RWPE1 (cell line): Measurements from ENCODE around the gene GPR61.

Experiments
- CTCF ChIA-PET: fragments of 350-600 bp; sonication (Branson Sonifier 250); formaldehyde crosslinking; extraction: SDS; loops from one replicate; lab custom pipeline; 2021; lab: Yijun Ruan, JAX
- POLR2A ChIA-PET: fragments of 400-600 bp; formaldehyde crosslinking; extraction: SDS; loops from one replicate; lab custom pipeline; 2020; ENCODE audit warnings: antibody characterized with exemption; ENCODE audit not compliant: low non-redundant PET; lab: Yijun Ruan, JAX
- DNase-seq: peaks from one replicate; pipeline ENCODE4 v3.0.0; 2012; ENCODE audit warnings: low spot score
- H3K27ac ChIP-seq: fragments of 450-650 bp; 2 replicates; pipeline ENCODE4 v1.5.1; 2017
- CTCF ChIP-seq: fragments of 450-650 bp; conservative IDR thresholded peaks from 2 replicates; pipeline ENCODE4 v1.5.1; 2017; ENCODE audit warnings: low read depth, mild to moderate bottlenecking

The GPR61 gene

GRCh38 chr1:109584766-109585165 is 45.1 kb downstream of the GPR61 start:
- no peak for DNase-seq
- CTCF ChIA-PET = no interaction called here
- H3K27ac ChIP-seq = no peak overlapping the region
- no peak for TF ChIP-seq CTCF
- POLR2A ChIA-PET = no interaction called here

GRCh38 chr1:109586055-109586454 is 46.4 kb downstream of the GPR61 start:
- ChIA-PET CTCF (no interaction called here), POLR2A (no interaction called here)
- DNase-seq = no peak
- no peak overlapping the region for H3K27ac ChIP-seq
- TF ChIP-seq CTCF = no peak

- TF ChIP-seq CTCF = no peak
These were observed 49.5 kb downstream of the GPR61 start for GRCh38 chr1:109589177-109589576.

GRCh38 chr1:109589679-109590078 is 50.0 kb downstream of the GPR61 start:
- no peak overlapping the region for H3K27ac ChIP-seq
- no peak for TF ChIP-seq CTCF
- CTCF ChIA-PET = no interaction called here
- POLR2A ChIA-PET = no interaction called here
- DNase-seq = no peak

More at GRCh38 chr1:109589177-109589576, 49.5 kb downstream of the GPR61 start:
- ChIA-PET POLR2A (no interaction called here), CTCF (no interaction called here)
- DNase-seq = no peak
- no peak overlapping the region for H3K27ac ChIP-seq

- ChIA-PET CTCF (no interaction called here), POLR2A (no interaction called here)
- H3K27ac ChIP-seq = no peak overlapping the region
These were observed 53.2 kb downstream of the GPR61 start for GRCh38 chr1:109592916-109593315.

GRCh38 chr1:109595531-109595930 is 55.9 kb downstream of the GPR61 start:
- no peak for DNase-seq
- TF ChIP-seq CTCF = no peak
- no peak overlapping the region for H3K27ac ChIP-seq
- POLR2A ChIA-PET = no interaction called here
- CTCF ChIA-PET = interaction anchor here (0.7 to 1.1 kb wide), 2 partner anchors 49 to 98 kb away, joined by 3 to 4 read pairs; no protein-coding TSS in a partner anchor

More at GRCh38 chr1:109592916-109593315, 53.2 kb downstream of the GPR61 start:
- DNase-seq = no peak
- no peak for TF ChIP-seq CTCF
